Measurements from ENCODE around the gene POLDIP3.

Gene POLDIP3, protein sequence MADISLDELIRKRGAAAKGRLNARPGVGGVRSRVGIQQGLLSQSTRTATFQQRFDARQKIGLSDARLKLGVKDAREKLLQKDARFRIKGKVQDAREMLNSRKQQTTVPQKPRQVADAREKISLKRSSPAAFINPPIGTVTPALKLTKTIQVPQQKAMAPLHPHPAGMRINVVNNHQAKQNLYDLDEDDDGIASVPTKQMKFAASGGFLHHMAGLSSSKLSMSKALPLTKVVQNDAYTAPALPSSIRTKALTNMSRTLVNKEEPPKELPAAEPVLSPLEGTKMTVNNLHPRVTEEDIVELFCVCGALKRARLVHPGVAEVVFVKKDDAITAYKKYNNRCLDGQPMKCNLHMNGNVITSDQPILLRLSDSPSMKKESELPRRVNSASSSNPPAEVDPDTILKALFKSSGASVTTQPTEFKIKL

DNA sequence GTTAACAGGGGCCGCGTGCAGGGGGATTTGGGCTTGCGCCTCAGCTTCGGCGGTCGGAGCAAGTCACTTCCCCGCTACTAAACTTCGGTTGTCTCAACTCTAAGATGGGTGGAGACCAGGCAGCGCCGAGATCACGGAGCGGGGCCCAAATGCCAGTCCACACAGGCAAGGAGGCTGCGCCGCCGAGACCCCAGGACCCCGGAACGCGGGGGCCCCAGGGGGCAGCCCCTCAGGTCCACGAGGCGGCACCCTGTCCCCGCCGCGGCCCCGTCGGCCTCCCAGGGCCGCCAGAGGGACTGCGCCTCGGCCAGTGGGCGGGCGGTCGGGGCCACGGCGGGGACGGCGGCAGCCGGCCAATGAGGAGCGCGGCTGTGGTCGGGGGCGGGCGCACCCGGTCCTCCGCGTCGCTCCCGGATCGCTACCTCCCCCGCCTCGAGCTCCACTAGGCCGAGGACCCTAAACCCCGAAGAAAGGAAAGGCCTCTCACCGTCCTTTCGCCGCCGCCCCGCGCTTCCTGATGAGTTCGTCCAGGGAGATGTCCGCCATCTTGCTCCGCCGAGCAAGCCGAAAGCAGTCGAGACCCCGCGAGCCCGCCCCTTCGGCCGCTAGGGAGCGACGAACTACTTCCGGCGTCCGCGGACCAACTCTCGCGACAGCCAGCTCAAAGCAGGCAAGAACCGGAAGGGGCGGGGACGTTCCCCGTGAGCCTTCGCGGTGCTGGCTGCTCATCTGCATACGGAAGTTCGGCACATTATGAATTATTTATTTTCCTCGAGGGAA lies at the start of gene POLDIP3:
Gene POLDIP3 (minus strand): TSS at position 572 of the 780 bp plus-strand sequence. CDS start 26 bp downstream, at position 546.
- DNase-seq = peak; percentile 99

DNA sequence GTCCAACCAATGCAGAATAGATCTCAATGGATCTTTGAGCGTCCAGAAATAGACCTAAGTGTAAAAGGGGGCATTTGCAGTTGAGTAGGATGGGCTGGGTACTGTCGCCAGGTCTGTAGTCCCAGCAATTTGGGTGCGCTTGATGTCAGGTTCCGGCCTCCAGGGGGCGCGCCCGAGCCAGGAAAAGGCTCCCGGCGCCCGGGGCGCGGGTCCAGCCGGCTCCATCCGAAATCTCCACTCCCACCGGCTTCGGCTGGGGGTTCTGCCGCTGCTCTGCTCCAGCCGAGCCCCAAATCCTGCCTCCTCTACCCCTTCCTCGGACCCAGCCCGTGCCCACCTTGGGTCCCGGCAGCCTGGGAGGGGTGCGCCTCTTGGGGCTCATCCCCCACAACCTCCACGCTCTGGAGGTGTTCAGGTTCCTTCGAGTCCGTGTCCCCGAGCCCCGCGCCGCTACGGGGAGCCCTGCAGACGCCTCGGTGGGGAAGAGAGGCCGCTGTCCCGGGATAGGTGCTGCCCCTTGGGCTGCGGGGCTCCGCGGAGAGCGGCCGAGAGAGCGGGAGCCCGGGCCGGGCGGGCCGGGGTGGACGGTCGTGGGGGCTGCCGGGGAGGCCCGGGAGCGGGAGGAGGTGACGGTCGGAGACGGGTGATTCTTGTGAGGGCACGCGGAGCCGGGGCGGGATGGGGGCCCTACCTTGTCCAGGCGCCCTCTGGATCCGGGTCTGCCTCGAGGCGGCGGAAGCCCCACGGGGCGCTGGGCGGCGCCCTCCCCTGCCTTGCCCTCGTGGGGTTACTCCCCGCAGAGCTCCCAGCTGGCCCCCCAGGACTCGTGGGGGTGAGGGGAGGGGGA lies 47.5 kb upstream of the POLDIP3 start:
- peak; percentile 85 for DNase-seq

DNA sequence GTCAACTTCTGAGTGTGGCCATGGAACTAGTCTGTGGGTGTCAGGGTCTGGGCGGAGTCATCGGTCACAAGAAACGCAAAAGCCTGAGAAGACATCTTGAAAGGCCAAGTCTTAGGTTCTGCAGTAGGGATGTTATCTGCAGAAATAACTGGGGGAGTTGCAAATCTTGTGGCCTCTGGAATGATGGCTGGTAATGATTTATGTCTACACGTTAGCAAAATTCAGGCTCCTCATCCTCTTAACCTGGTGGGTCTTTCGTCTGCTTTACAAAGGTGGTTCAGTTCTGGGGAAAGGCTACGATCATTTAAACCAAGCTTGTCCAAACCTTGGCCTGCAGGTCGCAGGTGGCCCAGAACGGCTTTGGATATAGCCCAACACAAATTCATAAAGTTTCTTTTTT lies 41.9 kb upstream of the POLDIP3 start:
- DNase-seq = no peak

DNA sequence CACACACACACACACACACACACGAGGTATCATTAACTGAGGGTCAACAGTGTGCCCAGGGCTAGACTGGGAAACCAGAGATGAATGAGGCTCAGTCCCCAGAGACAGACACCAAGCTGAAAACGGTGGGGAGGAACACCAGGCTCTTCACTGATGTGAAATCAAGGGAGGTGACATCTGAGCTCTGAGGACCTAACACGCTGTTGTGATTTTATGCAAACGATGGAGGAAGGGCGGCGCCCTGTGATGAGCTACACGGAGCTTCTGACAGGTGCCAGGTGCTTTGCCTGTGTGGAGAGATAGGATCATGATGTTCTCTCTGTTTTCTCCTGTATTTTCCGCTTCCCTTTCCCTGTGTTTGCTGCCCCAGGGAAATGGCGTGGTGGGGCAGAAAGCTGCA lies 41.0 kb upstream of the POLDIP3 start:
- DNase-seq = no peak

DNA sequence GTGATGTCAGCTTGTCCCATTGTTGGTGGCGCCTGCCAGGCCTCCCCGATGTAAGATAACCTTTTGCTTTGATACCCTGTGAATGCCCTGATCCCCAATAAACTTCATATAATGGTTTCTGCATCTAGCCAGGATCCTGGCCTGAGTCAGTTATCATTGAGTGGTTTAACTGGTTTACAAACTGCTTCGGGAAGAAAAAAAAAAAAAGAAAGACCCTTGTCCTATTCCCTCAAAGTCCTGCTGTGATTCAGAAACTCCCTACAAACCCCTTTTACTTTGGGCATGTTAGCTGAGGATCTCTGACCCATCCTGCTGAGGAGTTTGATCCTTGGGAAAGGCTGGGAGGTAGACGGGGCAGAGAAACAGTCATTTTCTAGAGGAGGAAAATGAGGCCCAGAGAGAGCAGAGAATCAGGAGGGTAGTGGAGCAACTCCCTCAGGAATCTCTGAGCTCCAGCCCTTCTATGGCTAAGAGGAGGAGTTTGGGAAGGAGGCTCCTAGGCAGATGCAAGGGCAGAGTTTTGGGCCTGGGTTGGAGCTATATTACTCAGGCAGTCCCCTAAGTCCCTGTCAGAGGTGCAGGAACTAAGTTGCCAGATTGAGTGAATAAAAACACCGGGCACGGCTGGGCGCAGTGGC lies 39.9 kb upstream of the POLDIP3 start:
- DNase-seq = no peak

DNA sequence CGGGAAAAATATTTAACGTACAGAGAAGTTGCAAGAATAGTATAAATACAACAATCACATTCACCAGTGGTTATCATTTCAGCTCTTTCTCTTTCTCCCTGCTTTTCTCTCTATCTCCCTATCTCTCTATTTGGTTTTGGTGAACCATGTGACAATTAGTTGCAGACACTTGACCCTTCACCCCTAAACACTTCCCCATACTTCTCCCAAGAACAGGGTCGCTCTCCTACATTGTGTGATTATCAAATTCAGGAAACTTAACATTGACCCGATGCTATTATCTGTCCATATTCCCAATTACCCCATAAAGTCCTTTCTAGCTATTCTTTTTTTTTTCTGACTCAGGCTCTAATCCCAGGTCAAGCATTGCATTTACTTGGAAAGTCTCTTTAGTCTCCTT lies 39.3 kb upstream of the POLDIP3 start:
- DNase-seq = no peak

DNA sequence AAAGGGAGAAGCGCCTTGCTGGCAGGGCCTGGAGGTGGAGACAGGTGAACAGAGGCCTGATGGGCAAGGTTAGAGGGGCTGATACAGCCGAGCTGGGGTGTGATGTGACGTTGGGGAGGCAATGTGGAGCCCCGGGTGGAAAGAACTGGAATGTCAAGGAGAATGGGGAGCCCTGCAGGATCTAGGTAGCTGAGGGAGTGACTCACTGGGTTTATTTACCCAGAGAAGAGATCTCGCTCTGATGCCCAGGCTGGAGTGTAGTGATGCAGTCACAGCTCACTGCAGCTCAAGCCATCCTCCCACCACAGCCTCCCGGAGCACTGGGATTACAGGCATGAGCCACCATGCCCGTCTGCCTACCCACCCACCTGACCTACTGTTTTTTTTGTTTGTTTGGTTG lies 36.5 kb upstream of the POLDIP3 start:
- DNase-seq = no peak

DNA sequence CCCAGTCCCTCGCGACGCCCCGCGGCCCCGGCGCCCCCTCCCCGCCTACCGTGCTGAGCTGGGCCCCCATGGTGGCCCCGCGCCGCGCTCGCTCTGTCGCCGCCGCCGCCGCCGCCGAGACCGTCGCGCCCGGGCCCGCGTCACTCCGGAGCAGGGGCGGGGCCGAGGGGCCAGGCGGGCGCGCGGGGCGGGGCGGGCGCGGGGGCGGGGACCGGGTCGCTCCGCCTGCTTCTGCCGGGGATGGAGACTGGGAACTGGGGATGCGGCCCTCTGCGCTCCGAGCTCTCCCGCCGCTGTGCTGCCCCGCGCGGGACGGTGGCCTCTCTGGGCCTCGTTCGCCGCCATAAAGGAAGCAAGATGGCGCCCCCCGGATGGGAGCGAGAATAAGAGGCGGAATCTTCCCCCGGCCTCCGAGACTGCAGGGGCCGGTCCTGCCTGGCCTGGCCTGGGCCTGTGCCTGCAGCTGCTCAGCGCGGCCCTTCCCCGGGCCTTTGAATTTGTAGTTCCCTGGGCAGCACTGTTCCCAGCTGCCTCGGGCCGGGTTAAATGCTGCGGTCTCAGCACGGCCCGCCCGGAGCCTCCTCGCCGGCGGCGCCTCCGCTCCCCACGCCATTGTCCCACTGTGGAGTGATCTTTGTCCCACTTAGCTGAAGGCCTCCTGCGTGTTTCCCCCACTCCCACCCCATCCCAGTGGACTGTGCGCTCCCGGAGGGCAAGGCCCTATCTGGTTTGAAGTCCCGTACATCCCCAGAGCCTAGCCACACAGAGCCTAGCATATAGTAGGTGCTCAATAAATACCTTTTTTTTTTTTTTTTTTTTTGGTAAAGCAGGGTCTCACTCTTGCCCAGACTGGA lies 34.8 kb upstream of the POLDIP3 start, which contains the start of gene CYB5R3:
Gene CYB5R3 (minus strand): TSS at position 147 of the 854 bp plus-strand sequence. CDS start 77 bp downstream, at position 70.
- DNase-seq = peak; percentile 88

DNA sequence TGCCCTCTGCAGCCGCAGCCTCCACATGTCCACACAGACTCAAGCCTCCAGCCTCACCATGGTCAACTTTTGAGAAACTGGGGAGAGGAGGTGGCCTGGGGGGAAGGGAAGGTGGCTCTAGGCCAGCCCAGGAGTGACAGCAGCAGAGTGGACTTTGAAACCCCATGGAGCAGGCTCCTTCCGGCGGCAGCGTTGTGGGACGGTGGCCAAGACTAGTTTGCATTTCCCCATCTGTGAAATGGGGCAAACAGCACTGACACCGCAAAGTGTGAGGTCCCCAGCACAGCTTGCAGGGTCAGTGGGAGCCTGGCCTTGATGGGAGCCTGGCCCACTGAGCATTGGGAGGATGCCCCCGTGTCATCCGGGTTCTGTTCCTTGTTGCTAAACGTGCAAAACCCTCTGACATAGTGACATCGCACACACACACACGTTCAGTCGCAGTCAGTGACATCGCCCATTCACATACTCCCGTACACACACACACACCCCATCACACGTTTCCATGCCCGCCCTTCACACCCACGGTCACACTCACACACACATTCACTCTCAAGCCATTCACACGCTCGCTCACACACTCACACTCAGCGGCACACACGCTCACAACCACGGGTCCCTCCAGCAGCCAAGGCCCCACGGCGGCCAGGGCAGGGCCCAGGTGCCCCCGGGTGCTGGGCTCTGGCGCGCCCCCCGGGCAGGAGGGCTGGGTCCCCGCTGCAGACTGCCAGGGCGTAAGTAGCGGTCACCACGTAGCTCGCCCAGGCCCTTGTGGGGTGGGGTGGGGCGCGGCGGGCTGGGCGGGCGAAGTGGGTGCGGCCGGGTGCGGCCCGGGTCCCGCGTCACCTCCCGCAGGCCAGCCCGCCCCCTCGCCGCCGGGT lies 33.9 kb upstream of the POLDIP3 start:
- DNase-seq = peak; percentile 34

DNA sequence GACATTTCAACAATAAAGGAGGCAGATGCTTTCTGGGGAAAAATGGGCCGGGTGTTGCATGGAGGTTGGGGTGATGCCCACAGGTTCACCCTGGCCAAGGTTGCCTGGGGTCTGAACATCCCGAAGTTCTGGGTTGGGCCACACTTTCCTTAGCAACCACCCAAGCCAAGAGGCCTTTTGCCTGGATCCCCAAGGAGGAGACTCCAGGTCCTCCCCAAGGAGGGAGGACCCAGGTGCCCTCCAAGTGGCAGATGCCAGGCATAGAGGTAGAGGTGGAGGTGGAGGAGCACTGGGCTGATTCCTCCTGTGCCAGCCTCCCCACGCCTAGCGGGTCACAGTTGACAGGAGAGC lies 33.3 kb upstream of the POLDIP3 start:
- no peak for DNase-seq

DNA sequence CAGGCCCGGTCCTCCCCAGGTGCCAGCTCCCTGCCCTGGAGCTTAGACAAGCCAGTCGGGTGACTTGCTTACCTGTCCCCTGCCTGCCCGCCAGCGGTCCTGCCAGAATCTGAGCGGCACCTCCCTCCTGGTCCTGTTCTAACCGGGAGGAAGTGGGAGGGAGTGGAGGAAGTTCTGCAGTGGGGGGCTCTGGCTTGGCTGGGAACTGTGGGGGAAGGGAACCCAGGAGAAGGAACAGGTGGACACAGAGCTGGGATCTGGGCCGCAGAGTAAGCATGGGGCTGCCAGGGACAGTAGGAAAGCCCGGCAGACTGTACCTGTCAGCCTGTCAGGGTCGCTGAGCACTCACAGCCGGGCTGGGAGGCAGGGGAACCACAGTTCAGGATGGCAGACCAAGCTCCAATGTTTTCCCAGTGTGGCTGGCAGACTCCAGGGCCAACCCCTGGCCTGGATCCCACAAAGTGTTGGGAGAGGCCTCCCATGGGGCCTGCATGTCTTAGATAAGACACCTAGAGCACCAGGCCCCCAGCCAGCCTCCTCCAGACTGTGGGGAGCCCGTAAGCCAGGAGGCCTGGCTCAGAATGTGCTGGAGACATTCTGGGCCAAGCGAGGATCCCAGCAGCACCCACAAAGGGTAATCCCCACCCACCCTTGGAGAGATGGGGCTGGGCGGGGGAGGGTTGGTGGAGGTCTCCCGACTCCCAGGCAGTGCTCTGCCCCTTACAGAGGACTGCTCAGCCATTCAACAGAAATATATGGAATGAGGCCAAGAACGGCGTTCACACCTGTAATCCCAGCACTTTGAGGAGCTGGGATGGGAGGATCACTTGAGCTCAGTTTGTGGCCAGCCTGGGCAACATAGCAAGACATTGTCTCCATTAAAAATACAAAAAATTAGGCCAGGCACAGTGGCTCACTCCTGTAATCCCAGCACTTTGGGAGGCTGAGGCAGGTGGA lies 32.2 kb upstream of the POLDIP3 start:
- DNase-seq = no peak

DNA sequence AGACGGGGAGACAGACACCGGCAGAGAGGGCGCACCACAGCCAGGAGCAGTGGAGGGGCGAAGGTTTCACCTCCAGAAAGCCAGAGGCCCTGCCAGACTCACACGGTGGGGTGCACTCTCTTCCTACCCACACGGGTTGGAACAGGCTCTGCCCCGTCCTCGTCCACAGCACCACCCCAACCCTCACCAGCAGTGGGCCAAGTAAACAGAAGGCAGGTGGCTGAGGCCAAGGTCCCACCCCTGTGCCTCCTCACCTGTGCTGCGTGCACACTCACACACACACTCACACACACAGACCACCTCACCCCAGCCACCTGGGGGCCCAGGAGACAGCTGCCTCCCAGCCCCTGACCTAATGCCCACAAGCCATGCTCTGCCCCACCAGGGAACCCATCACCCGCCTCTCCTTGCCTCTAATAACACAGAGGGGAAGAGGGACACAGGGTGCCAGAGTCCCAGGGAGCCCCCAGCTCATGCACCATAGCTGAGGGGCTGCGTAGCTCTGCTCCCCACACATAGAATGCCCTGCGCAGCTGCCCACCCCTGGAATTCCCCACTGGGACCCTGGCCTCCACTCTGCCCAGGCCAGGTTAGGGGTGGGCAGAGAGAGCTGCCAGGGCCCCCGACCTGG lies 31.4 kb upstream of the POLDIP3 start:
- DNase-seq = no peak

DNA sequence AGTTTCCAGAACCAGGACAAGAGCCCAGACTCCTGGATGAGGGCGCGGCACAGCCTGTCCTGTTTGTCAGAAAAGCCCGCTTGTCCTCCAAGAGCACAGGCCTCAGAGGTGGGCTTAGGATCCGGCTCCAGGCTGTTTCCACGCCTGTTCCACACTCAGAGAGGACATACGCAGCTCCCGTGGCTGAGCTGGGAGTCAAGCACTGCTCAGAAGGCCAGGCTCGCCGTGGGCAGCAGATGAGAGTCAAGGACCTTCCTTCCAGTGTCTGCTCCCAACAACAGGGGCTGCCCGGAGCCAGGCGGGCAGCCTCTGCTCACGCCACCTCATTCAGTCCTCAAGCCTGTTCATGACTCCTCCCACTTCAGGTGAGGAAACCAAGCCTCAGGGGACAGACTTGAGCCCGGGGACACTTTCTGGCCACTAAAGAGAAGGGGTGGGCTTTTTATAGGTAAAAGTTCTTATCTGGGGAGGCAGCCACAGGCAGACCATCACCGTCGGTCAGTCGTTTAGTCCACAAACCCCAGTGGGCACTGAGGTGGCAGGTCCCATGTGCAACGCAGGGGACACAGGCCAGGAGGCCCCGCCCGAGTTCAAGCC lies 30.8 kb upstream of the POLDIP3 start:
- no peak for DNase-seq

DNA sequence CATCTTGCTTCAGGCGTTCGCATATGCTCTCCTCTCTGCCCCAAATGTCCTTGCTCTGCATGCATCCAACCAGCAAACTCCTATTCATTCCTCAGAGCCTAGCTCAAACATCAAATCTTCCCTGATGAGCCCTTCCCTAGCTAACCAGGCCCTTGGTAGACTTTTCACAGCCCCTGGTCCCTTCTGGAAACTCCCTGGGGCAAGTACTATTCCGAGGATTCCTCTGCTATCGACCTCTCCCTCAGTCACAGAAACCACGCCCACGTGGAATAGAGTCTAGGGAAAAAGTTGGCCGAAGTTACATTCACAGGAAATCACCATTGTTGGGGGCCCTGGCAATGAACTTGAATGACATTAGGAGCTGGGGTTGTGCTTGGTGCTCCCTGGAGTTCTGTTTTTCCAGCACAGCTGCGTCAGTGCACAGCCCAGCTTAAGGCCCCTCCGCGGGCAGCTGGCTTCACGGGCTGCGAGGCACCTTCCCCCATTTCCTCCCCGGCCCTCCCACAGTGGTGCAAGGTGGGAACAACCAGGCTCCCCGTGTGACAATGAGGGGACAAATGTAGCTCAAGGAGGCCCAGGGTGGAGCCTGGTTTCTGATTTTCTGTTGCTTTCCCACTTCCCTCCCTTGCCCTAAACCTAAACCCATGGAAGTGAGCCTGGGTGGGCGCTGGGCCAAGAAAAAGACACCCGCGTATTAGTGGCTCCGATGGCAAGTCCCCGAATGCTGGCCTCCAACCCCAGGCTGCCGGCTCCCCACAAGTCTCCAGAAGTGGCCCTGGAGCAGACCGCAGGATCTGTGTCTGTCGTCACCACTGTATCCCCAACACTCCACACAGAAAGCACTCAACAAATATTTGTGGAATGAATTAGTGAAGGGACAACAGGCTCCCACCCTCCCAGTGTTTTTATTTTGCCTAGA lies 30.0 kb upstream of the POLDIP3 start:
- no peak for DNase-seq

DNA sequence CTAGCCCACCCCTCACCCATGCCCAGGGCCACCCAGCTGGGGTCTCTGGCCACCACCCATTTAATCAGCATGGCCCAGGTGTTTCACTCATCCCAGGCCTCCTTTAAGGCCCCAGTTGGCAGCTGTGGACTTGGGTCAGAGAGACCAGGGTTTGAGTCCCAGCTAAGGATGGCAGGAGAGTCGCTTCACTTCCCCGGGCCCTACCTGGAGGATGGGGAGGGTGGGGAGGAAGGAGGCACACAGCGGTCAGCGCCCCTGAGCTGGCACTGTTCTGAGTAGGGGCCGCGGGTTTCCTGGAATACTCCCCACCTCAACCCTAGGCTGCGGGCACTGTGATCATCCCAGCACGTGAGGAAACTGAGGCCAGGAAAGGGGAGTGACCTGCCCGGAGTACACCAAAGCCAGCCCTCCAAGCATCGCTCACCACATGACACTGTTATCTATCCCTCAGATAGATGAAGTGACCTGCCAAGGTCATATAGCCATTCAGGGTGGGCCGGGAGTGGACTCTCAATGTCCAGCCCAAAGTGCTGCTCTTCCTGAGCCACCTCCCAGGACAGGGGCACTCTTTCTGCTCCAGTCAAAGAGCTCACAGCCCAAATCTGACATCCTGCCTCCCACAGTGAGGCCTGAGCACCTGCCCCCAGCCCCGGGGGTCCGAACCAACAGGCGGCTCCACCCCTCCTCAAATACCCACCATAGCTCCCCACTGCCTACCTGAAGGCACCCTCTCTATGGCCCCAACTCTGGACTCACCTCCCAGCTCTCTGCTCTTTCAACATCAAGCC lies 29.1 kb upstream of the POLDIP3 start:
- DNase-seq = no peak
